Panc1 (cell line): ENCODE results near the gene ZNRF3. TPM values are rescaled to one million over a fixed set of nuclear protein-coding genes. Genes with fewer than 3 reads are reported as not detected.

ENCODE experiments used
- ATAC-seq: fragments of 200-7000 bp; cut with Tn5 transposase; 2 replicates; pipeline ENCODE4 v1.9.1; 2020; ENCODE audit warnings: mild to moderate bottlenecking, moderate library complexity
- BruUV-seq: library from RNA; stranded (reverse); fragments of 400-500 nt; replicated peaks from 2 replicates; lab custom pipeline; 2021; lab: Mats Ljungman, UMichigan
- CTCF ChIA-PET: fragments of 300-600 bp; sonication (Branson Sonifier 250); formaldehyde crosslinking; loops from one replicate; lab custom pipeline; 2022; ENCODE audit warnings: antibody characterized with exemption; lab: Charles Lee
- POLR2A ChIA-PET: fragments of 300-600 bp; sonication (Branson Sonifier 250); formaldehyde crosslinking; loops from one replicate; lab custom pipeline; 2022; ENCODE audit warnings: antibody characterized with exemption; lab: Charles Lee
- DNase-seq: peaks from one replicate; pipeline ENCODE4 v3.0.0-alpha.2; 2010; ENCODE audit warnings: low read depth, low spot score
- H3K27ac ChIP-seq: 2 replicates; pipeline ENCODE4 v1.5.1; 2011; ENCODE audit warnings: mild to moderate bottlenecking, low read length, inconsistent platforms
- H3K27me3 ChIP-seq: fragments of 200-500 bp; sonication (Bioruptor generic); 2 replicates; pipeline ENCODE4 v1.6.0; 2014; ENCODE audit warnings: low read length, inconsistent platforms; ENCODE audit not compliant: control insufficient read depth, insufficient read depth
- H3K36me3 ChIP-seq: fragments of 200-500 bp; sonication (Bioruptor generic); 2 replicates; pipeline ENCODE4 v1.5.1; 2014; ENCODE audit warnings: inconsistent platforms, mild to moderate bottlenecking, low read length, moderate library complexity; ENCODE audit not compliant: control insufficient read depth, insufficient read depth
- H3K4me1 ChIP-seq: 2 replicates; pipeline ENCODE4 v1.5.1; 2011; ENCODE audit warnings: inconsistent platforms, mild to moderate bottlenecking, low read length, moderate library complexity; ENCODE audit not compliant: control insufficient read depth, insufficient read depth
- H3K4me3 ChIP-seq, 2 experiments: 2 replicates each; pipeline ENCODE4 v1.5.1; 2011 to 2012; ENCODE audit warnings: low read depth in 2 of 2, low read length in 2 of 2, mild to moderate bottlenecking in 2 of 2, inconsistent platforms in 1 of 2, moderate library complexity in 1 of 2
- H3K9me3 ChIP-seq: fragments of 200-500 bp; sonication (Bioruptor generic); 2 replicates; pipeline ENCODE4 v1.5.1; 2014; ENCODE audit warnings: low read depth, mild to moderate bottlenecking, inconsistent platforms, low read length, moderate library complexity; ENCODE audit not compliant: control insufficient read depth, insufficient read depth
- POLR2AphosphoS5 ChIP-seq: IDR thresholded peaks from 2 replicates; pipeline ENCODE4 v1.6.1; 2012; ENCODE audit warnings: mild to moderate bottlenecking, low read depth, low read length, moderate library complexity
- SIN3A ChIP-seq: IDR thresholded peaks from 2 replicates; pipeline ENCODE4 v1.6.1; 2012; ENCODE audit warnings: low read depth, mild to moderate bottlenecking, low read length, moderate library complexity, borderline replicate concordance; ENCODE audit not compliant: insufficient read depth
- TCF7L2 ChIP-seq: IDR thresholded peaks from 2 replicates; pipeline ENCODE4 v1.6.1; 2011; ENCODE audit warnings: mild to moderate bottlenecking, low read depth, low read length, inconsistent platforms
- in situ Hi-C: cut with HindIII; loops from 2 replicates; pipeline ENCODE4 v1.10.0; 2016; ENCODE audit warnings: low sequenced_read_pairs, low pct_unique_long_range_greater_than_20kb
- intact Hi-C: fragments of 100-400 bp; cut with micrococcal nuclease; formaldehyde crosslinking; loops from one replicate; pipeline ENCODE4 v1.10.0; 2022; ENCODE audit not compliant: unreplicated experiment
- total RNA-seq: library from RNA; stranded (reverse); gene quantifications from one replicate; pipeline ENCODE4 v1.2.1, GENCODE V29; 2021; ENCODE audit not compliant: unreplicated experiment
- TF ChIP-seq, protein P1 (sequence below): fragments of 450-650 bp; IDR thresholded peaks from 2 replicates; pipeline ENCODE4 v1.5.1; 2017; ENCODE audit warnings: mild to moderate bottlenecking
- TF ChIP-seq, protein P2 (sequence below), 2 experiments: IDR thresholded peaks; 2 replicates each; pipeline ENCODE4 v1.6.1; 2011 to 2012; ENCODE audit warnings: low read depth in 2 of 2, control low read depth in 1 of 2, low read length in 1 of 2, mild to moderate bottlenecking in 1 of 2, moderate library complexity in 1 of 2; ENCODE audit not compliant: insufficient read depth in 1 of 2

Gene ZNRF3
- total RNA-seq, 1 experiment from 2014 or later: 7.3 TPM

- TF ChIP-seq POLR2AphosphoS5 (no peak), TCF7L2 (no peak), SIN3A (no peak)
- TF ChIP-seq, protein P1, sequence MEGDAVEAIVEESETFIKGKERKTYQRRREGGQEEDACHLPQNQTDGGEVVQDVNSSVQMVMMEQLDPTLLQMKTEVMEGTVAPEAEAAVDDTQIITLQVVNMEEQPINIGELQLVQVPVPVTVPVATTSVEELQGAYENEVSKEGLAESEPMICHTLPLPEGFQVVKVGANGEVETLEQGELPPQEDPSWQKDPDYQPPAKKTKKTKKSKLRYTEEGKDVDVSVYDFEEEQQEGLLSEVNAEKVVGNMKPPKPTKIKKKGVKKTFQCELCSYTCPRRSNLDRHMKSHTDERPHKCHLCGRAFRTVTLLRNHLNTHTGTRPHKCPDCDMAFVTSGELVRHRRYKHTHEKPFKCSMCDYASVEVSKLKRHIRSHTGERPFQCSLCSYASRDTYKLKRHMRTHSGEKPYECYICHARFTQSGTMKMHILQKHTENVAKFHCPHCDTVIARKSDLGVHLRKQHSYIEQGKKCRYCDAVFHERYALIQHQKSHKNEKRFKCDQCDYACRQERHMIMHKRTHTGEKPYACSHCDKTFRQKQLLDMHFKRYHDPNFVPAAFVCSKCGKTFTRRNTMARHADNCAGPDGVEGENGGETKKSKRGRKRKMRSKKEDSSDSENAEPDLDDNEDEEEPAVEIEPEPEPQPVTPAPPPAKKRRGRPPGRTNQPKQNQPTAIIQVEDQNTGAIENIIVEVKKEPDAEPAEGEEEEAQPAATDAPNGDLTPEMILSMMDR: no peak
- TF ChIP-seq, protein P2, sequence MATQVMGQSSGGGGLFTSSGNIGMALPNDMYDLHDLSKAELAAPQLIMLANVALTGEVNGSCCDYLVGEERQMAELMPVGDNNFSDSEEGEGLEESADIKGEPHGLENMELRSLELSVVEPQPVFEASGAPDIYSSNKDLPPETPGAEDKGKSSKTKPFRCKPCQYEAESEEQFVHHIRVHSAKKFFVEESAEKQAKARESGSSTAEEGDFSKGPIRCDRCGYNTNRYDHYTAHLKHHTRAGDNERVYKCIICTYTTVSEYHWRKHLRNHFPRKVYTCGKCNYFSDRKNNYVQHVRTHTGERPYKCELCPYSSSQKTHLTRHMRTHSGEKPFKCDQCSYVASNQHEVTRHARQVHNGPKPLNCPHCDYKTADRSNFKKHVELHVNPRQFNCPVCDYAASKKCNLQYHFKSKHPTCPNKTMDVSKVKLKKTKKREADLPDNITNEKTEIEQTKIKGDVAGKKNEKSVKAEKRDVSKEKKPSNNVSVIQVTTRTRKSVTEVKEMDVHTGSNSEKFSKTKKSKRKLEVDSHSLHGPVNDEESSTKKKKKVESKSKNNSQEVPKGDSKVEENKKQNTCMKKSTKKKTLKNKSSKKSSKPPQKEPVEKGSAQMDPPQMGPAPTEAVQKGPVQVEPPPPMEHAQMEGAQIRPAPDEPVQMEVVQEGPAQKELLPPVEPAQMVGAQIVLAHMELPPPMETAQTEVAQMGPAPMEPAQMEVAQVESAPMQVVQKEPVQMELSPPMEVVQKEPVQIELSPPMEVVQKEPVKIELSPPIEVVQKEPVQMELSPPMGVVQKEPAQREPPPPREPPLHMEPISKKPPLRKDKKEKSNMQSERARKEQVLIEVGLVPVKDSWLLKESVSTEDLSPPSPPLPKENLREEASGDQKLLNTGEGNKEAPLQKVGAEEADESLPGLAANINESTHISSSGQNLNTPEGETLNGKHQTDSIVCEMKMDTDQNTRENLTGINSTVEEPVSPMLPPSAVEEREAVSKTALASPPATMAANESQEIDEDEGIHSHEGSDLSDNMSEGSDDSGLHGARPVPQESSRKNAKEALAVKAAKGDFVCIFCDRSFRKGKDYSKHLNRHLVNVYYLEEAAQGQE (IDR thresholded peaks at IDR 0.05; ENCODE audit: insufficient read depth in 1 of 2, low read depth in 2 of 2, low read length in 1 of 2): no peak
- no peaks in the 10 kb centered on the region for H3K36me3 ChIP-seq
- no peaks in the 10 kb centered on the region for H3K4me1 ChIP-seq
- no peaks in the 10 kb centered on the region for H3K9me3 ChIP-seq
- BruUV-seq: no TSS peak
- POLR2A ChIA-PET: no interaction called here
- no peak overlapping the region for H3K27ac ChIP-seq
- in situ Hi-C loops: no loop called here
- DNase-seq (no peak), ATAC-seq (no peak)
- H3K4me3 ChIP-seq: no peak overlapping the region
- H3K27me3 ChIP-seq: no peaks in the 10 kb centered on the region
- intact Hi-C loops: no loop called here
- CTCF ChIA-PET: no interaction called here
These were observed 45.7 kb upstream of the ZNRF3 start for GRCh38 chr22:28837640-28838039.

DNA sequence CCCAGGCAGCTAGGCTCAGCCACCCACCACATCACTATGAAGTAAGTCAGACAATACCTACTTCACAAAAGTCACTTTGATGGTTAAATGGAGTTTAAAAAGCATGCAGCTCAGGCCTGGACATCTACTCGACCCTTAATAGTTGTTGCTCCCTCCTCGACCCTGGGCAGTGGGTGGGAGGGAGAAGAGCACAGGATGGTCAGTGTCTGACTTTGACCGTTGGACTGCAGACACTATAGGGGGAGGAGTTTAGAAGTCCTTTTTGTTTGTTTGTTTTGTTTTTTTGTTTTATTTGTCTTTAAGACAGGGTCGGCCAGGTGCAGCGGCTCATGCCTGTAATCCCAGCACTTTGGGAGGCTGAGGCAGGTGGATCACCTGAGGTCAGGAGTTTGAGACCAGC is 44.4 kb upstream of the ZNRF3 start:
- DNase-seq (no peak), ATAC-seq (no peak)
- H3K36me3 ChIP-seq: no peaks in the 10 kb centered on the region
- no peaks in the 10 kb centered on the region for H3K9me3 ChIP-seq
- TF ChIP-seq POLR2AphosphoS5 (no peak), SIN3A (no peak), TCF7L2 (no peak)
- TF ChIP-seq, protein P2 (IDR thresholded peaks at IDR 0.05; ENCODE audit: insufficient read depth in 1 of 2, low read depth in 2 of 2, low read length in 1 of 2): no peak
- TF ChIP-seq, protein P1: no peak
- H3K4me1 ChIP-seq: no peaks in the 10 kb centered on the region
- in situ Hi-C loops (no loop called here), intact Hi-C loops (no loop called here)
- CTCF ChIA-PET: no interaction called here
- BruUV-seq: no TSS peak
- POLR2A ChIA-PET: no interaction called here
- no peaks in the 10 kb centered on the region for H3K27me3 ChIP-seq
- no peak overlapping the region for H3K4me3 ChIP-seq
- H3K27ac ChIP-seq: no peak overlapping the region
